GM21367 (cell line): ENCODE results near the gene APOA1.
"Not testable (repeated sequence)": the region's sequence is repeated elsewhere in the genome, so short reads cannot be mapped to it uniquely, and the experiment has no call there.

Experiments
- ATAC-seq: cut with Tn5 transposase; IDR thresholded peaks from one replicate; pipeline ENCODE4 v1.9.1; 2021; ENCODE audit not compliant: unreplicated experiment

The APOA1 gene

GRCh38 chr11:116821050-116821918 is 16.1 kb downstream of the APOA1 start:
- no peak for ATAC-seq

GRCh38 chr11:116819049-116819448 is 18.4 kb downstream of the APOA1 start:
- no peak for ATAC-seq

GRCh38 chr11:116814502-116814901 is 22.9 kb downstream of the APOA1 start:
- ATAC-seq: no peak

GRCh38 chr11:116813781-116814471 is 23.5 kb downstream of the APOA1 start:
- ATAC-seq: no peak

GRCh38 chr11:116813170-116813569 is 24.3 kb downstream of the APOA1 start:
- ATAC-seq: no peak

- no peak for ATAC-seq
Measured at GRCh38 chr11:116812109-116812508, 25.3 kb downstream of the APOA1 start.

GRCh38 chr11:116811194-116811593 is 26.2 kb downstream of the APOA1 start:
- no peak for ATAC-seq

- ATAC-seq: no peak
Measured at GRCh38 chr11:116808262-116809175, 28.9 kb downstream of the APOA1 start.

- no peak for ATAC-seq
Measured at GRCh38 chr11:116807601-116808261, 29.7 kb downstream of the APOA1 start.

- ATAC-seq: no peak
Measured at GRCh38 chr11:116804001-116804400, 33.4 kb downstream of the APOA1 start.

- not testable (repeated sequence) for ATAC-seq
Measured at GRCh38 chr11:116801662-116802061, 35.8 kb downstream of the APOA1 start.

- no peak for ATAC-seq
Measured at GRCh38 chr11:116800610-116801009, 36.8 kb downstream of the APOA1 start.

- ATAC-seq: no peak
Measured at GRCh38 chr11:116798368-116798767, 39.1 kb downstream of the APOA1 start.

GRCh38 chr11:116797816-116798215 is 39.6 kb downstream of the APOA1 start:
- ATAC-seq: no peak

- ATAC-seq: no peak
Measured at GRCh38 chr11:116796548-116796947, 40.9 kb downstream of the APOA1 start.

GRCh38 chr11:116794851-116795250 is 42.6 kb downstream of the APOA1 start:
- no peak for ATAC-seq

- ATAC-seq: no peak
Measured at GRCh38 chr11:116793772-116794097, 43.7 kb downstream of the APOA1 start.

- ATAC-seq: no peak
Measured at GRCh38 chr11:116792869-116793771, 44.3 kb downstream of the APOA1 start.

- ATAC-seq: no peak
Measured at GRCh38 chr11:116792144-116792868, 45.1 kb downstream of the APOA1 start.
